Upper lobe of right lung (tissue), 1 donor: ENCODE data around the gene AP1M1. TPM values are rescaled to one million over a fixed set of nuclear protein-coding genes. Genes with fewer than 3 reads are reported as not detected.

Experiments
- ATAC-seq: fragments of 200-7000 bp; cut with Tn5 transposase; one replicate; pipeline ENCODE4 v1.9.1; 2020; ENCODE audit warnings: mild to moderate bottlenecking, moderate library complexity
- DNase-seq: peaks from one replicate; pipeline ENCODE4 v3.0.0-alpha.2; 2020
- H3K27ac ChIP-seq: fragments of 200-600 bp; one replicate; pipeline ENCODE4 v1.8.0; 2022
- H3K27me3 ChIP-seq: fragments of 200-600 bp; one replicate; pipeline ENCODE4 v1.8.0; 2022; ENCODE audit warnings: mild to moderate bottlenecking
- H3K36me3 ChIP-seq: fragments of 200-600 bp; one replicate; pipeline ENCODE4 v1.8.0; 2022
- H3K4me1 ChIP-seq: fragments of 200-600 bp; one replicate; pipeline ENCODE4 v1.8.0; 2022
- H3K4me3 ChIP-seq: fragments of 200-600 bp; one replicate; pipeline ENCODE4 v1.8.0; 2022; ENCODE audit warnings: mild to moderate bottlenecking
- H3K9me3 ChIP-seq: fragments of 200-600 bp; one replicate; pipeline ENCODE4 v1.8.0; 2022
- intact Hi-C: fragments of 100-400 bp; cut with DNase I; formaldehyde crosslinking; loops from one replicate; pipeline ENCODE4 v1.11.0; 2022
- total RNA-seq: library from RNA; stranded (reverse); fragmentation: NEBNext Ultra II Directional; extraction: Animal tissue kit (Norgen Biotek cat#: 25700); gene quantifications from one replicate; pipeline ENCODE4 v1.2.1, GENCODE V29; 2021
- TF ChIP-seq, protein P1 (sequence below): fragments of 200-600 bp; IDR thresholded peaks from one replicate; pipeline ENCODE4 v1.8.0; 2022; ENCODE audit warnings: antibody characterized with exemption
- donor health status: DM: no; HTN: yes; CAD: no; lungs with severe emphysema.

The AP1M1 gene
- total RNA-seq, 1 donor from 2014 or later, result 72.1 TPM

DNA sequence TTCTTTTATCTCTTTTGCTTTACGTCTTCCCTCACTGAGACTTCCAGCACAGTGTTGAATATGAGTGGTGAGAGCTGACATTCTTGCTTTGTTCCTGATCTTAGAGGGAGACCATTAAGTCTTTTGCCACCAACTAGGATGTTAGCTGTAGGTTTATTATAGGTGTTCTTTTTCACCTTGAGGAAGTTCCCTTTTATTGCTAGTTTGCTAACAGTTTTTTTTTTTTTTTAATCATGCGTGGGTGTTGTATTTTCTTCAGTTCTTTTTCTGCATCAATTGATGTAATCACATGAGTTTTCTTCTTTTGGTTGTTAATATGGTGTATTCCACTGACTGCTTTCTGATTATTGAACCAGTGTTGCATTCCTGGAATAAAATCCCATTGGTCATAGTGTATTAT is 21.1 kb downstream of the AP1M1 start:
- intact Hi-C loops, result no loop called here
- H3K27ac ChIP-seq, result no peak overlapping the region
- no peaks in the 10 kb centered on the region for H3K27me3 ChIP-seq
- peaks cover 24% of the 10 kb centered on the region for H3K9me3 ChIP-seq
- H3K4me3 ChIP-seq, result no peak overlapping the region
- no peaks in the 10 kb centered on the region for H3K4me1 ChIP-seq
- ATAC-seq, result no peak
- TF ChIP-seq, protein P1, sequence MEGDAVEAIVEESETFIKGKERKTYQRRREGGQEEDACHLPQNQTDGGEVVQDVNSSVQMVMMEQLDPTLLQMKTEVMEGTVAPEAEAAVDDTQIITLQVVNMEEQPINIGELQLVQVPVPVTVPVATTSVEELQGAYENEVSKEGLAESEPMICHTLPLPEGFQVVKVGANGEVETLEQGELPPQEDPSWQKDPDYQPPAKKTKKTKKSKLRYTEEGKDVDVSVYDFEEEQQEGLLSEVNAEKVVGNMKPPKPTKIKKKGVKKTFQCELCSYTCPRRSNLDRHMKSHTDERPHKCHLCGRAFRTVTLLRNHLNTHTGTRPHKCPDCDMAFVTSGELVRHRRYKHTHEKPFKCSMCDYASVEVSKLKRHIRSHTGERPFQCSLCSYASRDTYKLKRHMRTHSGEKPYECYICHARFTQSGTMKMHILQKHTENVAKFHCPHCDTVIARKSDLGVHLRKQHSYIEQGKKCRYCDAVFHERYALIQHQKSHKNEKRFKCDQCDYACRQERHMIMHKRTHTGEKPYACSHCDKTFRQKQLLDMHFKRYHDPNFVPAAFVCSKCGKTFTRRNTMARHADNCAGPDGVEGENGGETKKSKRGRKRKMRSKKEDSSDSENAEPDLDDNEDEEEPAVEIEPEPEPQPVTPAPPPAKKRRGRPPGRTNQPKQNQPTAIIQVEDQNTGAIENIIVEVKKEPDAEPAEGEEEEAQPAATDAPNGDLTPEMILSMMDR, result no peak
- DNase-seq, result no peak
- H3K36me3 ChIP-seq, result peaks cover 61% of the 10 kb centered on the region

- H3K27ac ChIP-seq, result no peak overlapping the region
- H3K27me3 ChIP-seq, result no peaks in the 10 kb centered on the region
- DNase-seq, result no peak
- intact Hi-C loops, result no loop called here
- peaks cover 78% of the 10 kb centered on the region for H3K36me3 ChIP-seq
- ATAC-seq, result no peak
- no peaks in the 10 kb centered on the region for H3K4me1 ChIP-seq
- peaks cover 24% of the 10 kb centered on the region for H3K9me3 ChIP-seq
- TF ChIP-seq, protein P1, result no peak
- no peak overlapping the region for H3K4me3 ChIP-seq
Observed at GRCh38 chr19:16222806-16223205, 25.1 kb downstream of the AP1M1 start.

DNA sequence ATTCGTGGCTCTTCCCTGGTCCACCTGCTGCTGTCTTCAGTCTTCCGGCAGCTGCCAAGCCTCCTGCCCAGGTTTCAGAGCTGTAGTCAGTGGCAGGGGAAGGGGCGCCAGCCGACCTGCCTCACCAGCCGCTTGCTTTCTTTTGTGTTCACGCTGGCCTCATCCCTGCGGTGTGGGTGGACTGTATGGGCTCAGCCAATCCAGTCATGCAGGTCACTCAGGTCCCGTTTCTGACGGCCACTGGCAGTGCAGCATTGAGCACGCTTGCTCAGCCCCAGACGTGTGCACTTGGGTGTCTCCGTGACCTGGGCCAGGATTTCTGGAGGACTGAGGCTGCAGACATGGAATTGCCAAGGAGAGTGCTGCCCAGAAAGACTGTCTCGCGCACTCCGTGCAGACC is 26.0 kb downstream of the AP1M1 start:
- Histone ChIP-seq H3K4me1 (no peaks in the 10 kb centered on the region), H3K36me3 (peaks cover 81% of the 10 kb centered on the region), H3K4me3 (no peak overlapping the region), H3K27me3 (no peaks in the 10 kb centered on the region), H3K9me3 (peaks cover 24% of the 10 kb centered on the region), H3K27ac (no peak overlapping the region)
- TF ChIP-seq, protein P1, result no peak
- intact Hi-C loops, result no loop called here
- no peak for ATAC-seq
- DNase-seq, result no peak

GRCh38 chr19:16224293-16225045 is 26.8 kb downstream of the AP1M1 start:
- DNase-seq, result no peak
- no peaks in the 10 kb centered on the region for H3K27me3 ChIP-seq
- H3K4me1 ChIP-seq, result no peaks in the 10 kb centered on the region
- no peak overlapping the region for H3K27ac ChIP-seq
- TF ChIP-seq, protein P1, result no peak
- H3K4me3 ChIP-seq, result no peak overlapping the region
- ATAC-seq, result no peak
- peaks cover 24% of the 10 kb centered on the region for H3K9me3 ChIP-seq
- intact Hi-C loops, result no loop called here
- peaks cover 89% of the 10 kb centered on the region for H3K36me3 ChIP-seq

- Histone ChIP-seq H3K4me3 (no peak overlapping the region), H3K4me1 (no peaks in the 10 kb centered on the region), H3K27ac (no peak overlapping the region), H3K27me3 (no peaks in the 10 kb centered on the region), H3K9me3 (peaks cover 18% of the 10 kb centered on the region), H3K36me3 (peaks cover 89% of the 10 kb centered on the region)
- DNase-seq (peak; percentile 39), ATAC-seq (no peak)
- TF ChIP-seq, protein P1, result no peak
- intact Hi-C loops, result no loop called here
Observed at GRCh38 chr19:16225279-16226183, 27.8 kb downstream of the AP1M1 start.
